ENCODE results near the gene ESRRA.
A peak's percentile ranks its signal among the peaks of the same experiment; 100 is the strongest.

Gene ESRRA

DNA sequence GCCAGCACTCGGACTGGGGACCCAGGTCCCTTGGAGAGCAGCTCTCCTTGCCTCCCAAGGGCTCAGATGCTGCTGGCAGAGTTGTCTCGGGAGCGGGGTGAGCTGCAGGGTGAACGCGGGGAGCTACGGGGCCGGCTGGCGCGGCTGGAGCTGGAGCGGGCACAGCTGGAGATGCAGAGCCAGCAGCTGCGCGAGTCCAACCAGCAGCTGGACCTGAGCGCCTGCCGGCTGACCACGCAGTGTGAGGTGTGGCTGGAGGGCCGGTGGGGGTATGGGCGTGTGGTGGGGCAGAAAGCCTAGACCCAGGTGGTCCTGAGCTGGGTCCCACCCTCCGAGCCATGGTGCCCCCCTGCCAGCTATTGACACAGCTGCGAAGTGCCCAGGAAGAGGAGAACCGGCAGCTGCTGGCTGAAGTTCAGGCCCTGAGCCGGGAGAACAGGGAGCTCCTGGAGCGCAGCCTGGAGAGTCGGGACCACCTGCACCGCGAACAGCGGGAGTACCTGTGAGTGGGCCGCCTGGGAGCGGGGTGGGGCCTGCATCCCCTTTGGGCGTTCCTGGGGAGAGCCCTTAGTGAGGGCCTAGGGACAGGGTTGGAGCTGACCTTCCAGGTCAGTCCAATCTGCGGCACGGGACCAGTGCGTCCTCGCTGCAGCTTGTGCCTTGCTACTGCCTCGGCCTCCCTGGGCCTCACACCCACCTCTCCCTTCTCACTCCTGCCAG, 47.8 kb downstream of the ESRRA start:
- DNase-seq = no peak

DNA sequence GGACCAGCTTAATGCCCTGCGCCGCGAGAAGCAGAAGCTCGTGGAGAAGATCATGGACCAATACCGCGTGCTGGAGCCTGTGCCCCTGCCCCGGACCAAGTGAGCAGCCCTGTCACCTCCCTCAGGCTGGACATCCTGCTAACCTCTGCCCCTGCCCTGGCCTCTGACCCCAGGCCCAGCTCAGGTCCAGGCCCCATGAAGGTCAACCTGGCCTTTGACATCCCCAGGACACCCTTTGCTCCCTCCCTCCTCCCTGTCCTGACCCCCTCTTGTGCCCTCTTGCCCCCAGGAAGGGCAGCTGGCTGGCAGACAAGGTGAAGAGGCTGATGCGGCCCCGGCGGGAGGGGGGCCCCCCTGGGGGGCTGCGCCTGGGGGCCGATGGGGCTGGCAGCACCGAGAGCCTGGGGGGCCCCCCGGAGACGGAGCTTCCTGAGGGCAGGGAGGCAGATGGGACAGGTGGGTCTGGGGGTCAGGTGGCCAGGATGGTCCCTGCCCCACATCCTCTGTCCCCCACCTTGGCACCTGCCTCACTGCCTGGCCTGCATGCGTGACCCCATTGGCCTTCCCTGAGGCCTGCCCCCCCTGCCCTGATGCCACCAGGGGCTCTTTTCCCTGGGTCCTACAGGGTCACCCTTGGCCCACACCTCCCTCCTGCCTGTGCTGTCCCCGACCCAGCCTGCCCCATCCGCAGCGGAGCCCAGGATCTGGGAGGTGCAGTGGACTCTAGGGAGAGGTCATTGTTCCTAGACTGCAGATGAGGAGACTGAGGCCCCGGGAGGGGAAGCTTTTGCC, 48.6 kb downstream of the ESRRA start:
- DNase-seq = no peak

DNA sequence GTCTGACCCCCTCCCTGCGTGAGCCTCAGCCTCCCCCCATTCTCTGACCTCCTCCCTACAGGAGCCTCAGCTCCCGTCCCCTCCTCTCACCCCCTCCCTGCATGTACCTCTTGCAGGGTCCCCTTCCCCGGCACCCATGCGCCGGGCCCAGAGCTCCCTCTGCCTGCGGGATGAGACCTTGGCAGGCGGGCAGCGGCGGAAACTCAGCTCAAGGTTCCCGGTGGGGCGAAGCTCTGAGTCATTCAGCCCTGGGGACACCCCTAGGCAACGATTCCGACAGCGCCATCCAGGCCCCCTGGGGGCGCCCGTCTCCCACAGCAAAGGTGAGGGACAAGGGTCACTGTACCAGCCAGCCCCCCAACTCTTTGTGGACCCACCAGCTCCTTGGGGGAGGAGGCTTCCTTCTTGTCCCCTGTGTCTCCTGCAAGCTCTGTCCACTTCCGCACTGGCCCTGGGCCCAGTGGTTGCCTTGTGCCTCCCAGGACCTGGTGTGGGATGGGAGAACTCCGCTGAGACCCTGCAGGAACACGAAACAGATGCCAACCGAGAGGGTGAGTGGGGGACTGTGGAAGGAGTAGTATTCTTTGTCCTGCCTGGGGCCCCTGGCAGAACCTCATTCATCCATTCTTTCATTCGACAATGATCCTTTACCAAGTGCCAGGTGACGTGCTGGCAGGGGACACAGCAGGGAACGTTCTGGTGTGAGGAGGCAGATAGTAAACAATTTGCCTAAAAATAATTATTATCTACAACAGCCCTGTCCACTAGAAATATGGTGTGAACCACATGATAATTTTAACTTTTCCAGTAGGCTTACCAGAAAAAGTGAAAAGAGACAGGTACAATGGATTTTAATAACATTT, 50.0 kb downstream of the ESRRA start:
- DNase-seq = peak in 1 of 2 donors; percentile 62

DNA sequence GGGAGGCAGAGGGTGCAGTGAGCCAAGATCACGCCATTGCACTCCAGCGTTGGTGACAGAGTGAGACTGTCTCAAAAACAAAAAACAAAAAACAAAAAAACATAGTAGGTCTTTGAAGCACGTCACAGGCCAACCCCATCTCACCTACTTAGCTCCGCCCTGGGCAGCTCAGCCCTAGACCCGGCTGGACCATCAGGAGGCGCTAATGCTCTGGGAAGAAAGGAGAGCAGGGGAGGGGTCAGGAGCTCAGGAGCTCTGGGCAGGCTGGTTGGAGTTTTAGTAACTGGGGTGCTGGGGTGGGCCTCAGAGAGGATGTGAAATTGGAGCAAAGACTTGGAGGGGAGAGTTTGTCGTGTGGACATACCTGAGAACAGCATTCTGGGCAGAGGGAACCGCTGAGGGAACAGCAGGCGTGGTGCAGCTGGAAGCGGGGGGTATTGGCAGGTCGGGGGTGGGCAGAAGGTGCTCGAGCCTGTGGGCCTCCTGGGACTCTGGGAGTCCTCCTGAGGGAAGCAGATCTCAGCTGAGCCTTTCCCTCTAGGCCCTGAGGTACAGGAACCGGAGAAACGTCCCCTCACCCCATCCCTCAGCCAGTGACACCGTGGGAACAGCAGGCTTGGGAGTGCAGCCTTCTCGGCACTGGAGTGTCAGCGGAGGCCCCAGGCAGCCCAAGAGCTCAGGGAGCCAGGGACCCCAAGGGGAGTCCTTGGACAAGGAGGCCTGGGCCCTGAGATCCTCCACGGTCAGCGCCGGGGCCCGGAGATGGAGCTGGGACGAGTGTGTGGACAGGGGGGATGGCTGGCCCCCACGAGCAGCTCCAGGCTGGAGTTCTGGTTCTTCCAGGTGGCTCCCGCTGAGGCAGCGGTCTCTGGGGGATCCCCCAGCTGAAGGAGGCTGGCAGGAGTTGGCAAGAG, 51.4 kb downstream of the ESRRA start:
- DNase-seq = peak; percentile 30 to 39

DNA sequence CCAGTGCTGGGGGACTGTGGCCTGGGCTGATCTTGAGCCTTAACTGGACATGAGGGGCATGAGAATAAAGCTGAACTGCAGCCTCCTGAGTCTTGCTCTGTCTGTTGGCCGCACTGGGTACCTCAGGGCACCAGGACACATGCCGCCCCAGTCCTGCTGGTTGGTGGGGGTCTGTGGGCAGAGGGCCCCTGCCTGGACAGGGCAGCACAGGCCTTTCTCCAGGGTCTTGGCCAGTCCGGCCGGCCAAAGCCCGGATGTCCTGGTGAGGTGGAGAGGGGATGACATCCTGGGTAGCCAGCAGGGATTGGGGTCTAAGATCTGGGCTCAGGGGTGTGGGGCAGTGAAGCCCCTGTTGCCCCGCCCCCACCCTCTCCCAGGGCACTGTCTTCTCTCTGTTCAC, 52.1 kb downstream of the ESRRA start:
- no peak for DNase-seq

DNA sequence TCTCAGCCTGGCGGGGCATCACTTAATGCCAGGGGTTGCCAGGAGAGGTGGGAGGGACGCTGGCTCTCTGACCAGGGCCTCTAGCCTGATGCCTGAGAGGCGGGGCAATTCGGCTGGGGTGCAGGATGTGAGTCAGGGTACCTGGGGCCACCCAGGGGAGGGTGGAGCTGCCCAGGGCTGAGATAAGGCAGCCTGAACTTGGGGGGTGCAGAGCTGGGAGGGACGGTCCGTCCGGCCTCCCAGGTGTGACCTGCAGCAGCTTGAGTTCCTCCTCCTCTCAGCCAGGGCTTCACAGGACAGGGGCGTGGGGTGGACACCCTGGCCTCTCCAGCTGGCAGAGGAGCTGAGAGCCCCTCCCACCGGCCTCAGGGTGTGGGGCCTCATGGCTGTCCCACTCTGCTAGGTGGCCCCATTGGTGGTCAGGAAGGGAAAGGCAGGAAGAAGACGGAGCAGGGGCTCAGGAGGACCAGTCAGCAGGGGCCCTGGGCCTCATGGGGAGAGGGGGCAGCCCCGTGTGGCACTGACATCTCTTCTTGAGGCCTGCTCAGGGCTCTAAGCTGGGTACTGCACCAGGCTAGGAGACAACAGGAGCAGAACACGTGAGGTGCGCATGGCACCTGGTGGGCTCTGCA, 52.7 kb downstream of the ESRRA start:
- DNase-seq = no peak

DNA sequence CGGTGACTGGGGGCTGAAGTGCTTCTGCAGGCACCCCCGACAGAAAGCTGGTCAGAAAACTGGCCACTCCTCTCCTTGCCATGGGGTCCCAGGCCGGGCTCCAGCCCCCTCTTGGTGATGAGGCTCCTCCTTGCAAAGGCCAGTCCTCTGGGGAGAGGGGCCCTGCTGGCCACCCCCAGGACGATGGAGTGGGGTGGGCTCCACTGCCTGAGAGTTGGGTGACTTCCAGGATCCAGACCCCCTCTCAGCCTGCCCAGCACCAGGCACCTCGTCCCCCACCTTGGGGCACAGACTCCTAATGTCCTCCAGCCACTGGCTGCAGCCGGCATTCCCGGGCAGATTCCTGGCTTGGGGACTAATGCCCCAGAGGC, 53.2 kb downstream of the ESRRA start:
- no peak for DNase-seq

DNA sequence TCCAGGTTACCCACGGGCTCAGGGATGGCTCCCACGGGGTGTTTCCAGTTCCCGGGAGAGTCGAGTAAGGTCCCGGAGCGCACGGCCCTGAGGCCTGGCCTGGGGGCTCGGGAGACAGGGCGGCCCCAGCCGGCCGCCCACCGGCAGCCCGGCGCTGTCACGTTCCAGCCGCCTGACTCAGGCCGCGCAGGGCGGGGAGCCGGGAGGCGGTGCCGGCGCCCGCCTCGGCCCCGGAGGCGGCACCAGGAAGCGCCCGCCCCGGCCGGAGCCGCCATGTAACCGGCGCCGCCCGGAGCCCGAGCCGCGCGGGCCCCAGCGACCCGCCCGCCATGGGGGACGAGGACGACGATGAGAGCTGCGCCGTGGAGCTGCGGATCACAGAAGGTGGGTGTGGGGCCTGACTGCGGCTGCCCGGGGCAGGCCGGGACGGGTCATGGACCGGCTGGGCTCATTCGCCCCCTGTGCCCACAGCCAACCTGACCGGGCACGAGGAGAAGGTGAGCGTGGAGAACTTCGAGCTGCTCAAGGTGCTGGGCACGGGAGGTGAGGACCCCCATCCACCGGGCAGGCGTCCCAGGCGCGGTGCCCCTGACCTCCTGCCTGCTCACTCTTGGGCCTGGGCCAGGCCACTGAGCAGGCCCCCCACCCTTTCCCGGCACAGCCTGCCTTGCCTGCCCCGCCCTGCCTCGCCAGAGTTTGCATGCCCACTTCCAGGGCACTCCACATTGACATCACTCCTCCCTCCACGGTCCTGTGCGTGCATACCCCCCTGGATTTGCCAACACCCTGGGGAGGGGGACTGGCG, 53.8 kb downstream of the ESRRA start, which contains the start of gene RPS6KA4:
RPS6KA4 (plus strand) TSS at position 256 of the 805 bp plus-strand sequence; CDS start at position 330, 74 bp downstream.
- peak in 1 of 2 donors; percentile 38 for DNase-seq

DNA sequence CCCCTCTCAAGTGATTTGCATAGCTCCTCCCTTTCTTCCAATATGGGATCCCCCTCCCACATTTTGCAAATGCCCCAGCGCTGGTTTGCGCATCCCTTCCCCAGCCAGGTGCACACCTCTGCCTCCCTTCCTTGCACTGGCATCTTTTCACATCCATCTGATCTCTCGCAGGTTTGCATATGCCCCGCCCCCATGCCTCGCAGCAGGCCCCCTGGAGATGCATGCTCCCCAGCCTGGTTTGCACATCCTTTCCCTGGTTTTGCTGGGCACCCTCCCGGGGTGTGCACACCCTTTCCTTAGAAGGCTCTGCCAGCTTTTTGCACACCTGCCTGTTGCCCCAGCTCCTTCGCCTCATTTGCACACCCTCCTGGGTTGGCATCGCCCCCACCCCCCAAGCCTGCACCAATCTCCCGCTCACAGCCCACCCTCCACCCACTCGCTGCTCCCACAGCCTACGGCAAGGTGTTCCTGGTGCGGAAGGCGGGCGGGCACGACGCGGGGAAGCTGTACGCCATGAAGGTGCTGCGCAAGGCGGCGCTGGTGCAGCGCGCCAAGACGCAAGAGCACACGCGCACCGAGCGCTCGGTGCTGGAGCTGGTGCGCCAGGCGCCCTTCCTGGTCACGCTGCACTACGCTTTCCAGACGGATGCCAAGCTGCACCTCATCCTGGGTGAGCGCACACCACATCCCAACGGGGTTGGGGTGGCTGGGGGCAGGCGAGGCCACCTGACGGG, 54.6 kb downstream of the ESRRA start:
- no peak for DNase-seq

DNA sequence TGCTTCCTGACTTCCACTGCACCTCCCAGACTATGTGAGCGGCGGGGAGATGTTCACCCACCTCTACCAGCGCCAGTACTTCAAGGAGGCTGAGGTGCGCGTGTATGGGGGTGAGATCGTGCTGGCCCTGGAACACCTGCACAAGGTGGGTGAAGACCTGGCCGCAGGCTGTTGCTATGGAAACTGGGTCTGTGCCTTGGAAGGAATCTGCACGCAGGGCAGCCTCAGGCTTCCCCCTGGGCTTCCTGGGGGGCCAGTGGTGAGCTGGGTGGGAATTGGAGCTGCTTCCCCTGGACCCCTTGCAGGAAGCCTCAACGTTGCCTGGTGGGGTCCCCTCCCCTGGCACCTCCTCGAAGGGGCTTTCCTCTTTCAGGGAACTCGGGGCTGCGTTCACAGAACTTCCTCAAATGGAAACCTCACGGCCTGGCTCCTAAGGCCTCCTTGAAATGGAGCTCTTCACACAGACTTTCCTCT, 55.2 kb downstream of the ESRRA start:
- DNase-seq = no peak

DNA sequence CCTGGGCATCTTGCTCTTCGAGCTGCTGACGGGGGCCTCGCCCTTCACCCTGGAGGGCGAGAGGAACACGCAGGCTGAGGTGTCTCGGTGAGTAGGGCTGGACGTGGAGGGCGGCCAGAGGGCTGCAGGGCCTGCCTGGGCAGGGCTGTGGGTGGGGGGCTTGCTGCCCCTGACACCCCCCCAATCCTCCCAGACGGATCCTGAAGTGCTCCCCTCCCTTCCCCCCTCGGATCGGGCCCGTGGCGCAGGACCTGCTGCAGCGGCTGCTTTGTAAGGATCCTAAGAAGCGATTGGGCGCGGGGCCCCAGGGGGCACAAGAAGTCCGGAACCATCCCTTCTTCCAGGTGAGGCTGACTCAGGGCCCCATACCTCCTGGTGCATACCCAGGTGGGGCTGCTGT, 56.3 kb downstream of the ESRRA start:
- no peak for DNase-seq

DNA sequence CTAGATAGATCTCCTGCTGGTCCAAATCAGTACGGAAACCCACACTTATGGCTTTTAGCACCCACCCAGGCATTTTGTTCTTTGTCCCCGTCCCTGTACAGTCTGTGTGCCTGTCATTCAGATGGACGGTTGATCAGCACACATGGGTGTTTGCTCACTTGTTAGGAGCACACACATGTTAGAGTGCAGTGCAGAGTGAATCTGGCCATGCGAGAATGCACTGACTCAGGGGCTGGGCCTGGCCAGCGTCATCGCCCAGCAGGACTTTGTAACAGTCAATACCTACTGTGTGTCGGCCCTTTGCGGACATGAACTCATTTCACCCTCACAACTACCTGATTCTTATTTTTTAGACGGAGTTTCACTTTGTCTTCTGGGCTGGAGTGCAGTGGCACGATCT, 57.0 kb downstream of the ESRRA start:
- DNase-seq = no peak

DNA sequence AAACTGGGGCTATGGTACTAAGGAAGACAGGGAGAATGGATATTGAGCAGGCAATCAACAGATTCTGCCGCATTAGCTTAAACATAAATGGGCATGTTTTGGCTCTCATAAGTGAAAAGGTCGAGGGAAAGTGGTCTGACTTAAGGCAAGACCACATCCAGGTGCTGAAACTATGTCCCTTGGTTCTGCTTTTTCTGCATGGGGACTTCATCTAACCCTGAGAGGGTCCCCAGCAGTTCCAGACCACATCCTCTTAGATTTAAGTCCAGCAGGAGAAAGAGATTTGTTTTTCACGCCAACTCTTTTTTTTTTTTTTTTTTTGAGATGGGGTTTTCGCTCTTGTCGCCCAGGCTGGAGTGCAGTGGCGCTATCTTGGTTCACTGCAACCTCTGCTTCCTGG, 59.1 kb downstream of the ESRRA start:
- DNase-seq = no peak

DNA sequence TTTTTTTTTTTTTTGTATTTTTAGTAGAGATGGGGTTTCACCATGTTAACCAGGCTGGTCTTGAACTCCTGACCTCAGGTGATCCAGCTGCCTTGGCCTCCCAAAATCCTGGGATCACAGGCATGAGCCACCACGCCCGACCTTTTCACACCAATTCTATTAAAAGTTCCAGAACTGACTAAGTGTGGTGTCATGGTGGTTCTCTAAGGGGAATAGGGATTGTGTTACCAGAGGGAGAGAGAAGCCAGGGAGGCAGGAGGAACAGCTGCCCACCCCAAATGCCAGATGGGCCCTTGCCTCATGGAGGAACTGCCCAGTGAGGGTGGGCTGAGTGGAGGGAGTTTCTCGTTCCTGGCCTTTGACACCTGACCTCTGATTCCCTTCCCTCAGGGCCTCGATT, 59.6 kb downstream of the ESRRA start:
- no peak for DNase-seq

Measured in CD4-positive, alpha-beta T cell treated with Interleukin-4 for 1 hour (primary cell).